ENCODE results near the gene AK8. TPM values are rescaled to one million over a fixed set of nuclear protein-coding genes. Genes with fewer than 3 reads are reported as not detected.

The AK8 gene
- total RNA-seq, 1 experiment from 2014 or later: 2.5 TPM

DNA sequence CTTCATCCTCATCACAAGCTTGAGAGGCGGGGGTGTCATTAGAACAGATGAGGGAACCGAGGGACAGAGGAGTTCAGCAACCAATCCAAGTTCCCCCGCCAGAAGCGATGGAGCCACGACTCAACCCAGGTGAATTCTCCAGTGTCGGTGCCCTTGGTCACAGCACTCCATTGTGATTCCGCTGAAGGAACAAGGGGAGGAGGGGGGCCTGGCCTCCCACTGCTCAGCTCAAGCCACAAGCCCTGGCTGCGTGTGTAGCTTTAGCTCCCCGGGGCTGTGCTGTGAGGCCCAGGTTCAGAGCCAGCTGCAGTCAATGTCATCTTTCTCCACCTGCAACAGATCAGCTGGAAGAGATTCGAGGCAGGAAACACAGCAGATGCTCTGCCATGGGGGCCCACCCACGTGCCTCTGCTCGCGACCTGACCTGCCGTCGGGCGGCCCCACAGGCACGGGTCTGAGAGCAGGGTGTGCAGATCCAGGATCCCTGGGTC, 135.2 kb downstream of the AK8 start:
- no peaks in the 10 kb centered on the region for H3K27me3 ChIP-seq (ENCODE audit: insufficient read depth, low read length)
- H3K4me3 ChIP-seq (replicated peaks in 1 of 2; ENCODE audit: low read depth in 1 of 2, low read length in 2 of 2): no peak overlapping the region
- H3K9me2 ChIP-seq (ENCODE audit: insufficient read depth): no peaks in the 10 kb centered on the region
- ATAC-seq (no peak), DNase-seq (ENCODE audit: low read depth, low spot score) (no peak)
- no peaks in the 10 kb centered on the region for H3K79me2 ChIP-seq (ENCODE audit: insufficient read depth, low read length)
- H3K36me3 ChIP-seq (ENCODE audit: control insufficient read depth in 1 of 2, insufficient read depth in 2 of 2, low read length in 2 of 2): no peaks in the 10 kb centered on the region
- no TSS peak for BruUV-seq (replicated peaks)
- no peaks in the 10 kb centered on the region for H3K4me1 ChIP-seq (ENCODE audit: control insufficient read depth in 1 of 2, insufficient read depth in 2 of 2, low read length in 2 of 2)
- ChIA-PET CTCF (no interaction called here), POLR2A (no interaction called here), RAD21 (ENCODE audit: low non-redundant PET in 1 of 2, low total read pairs in 2 of 2, uncharacterized antibody in 2 of 2, unreplicated experiment in 2 of 2) (no interaction called here)
- H3K4me2 ChIP-seq (ENCODE audit: low read length): no peak overlapping the region
- H3K27ac ChIP-seq (ENCODE audit: low read depth, low read length): no peak overlapping the region
- no peak overlapping the region for H2AFZ ChIP-seq (ENCODE audit: low read depth, low read length, poor library complexity, severe bottlenecking)
- no peaks in the 10 kb centered on the region for H4K20me1 ChIP-seq (ENCODE audit: insufficient read depth)
- intact Hi-C loops (cut with micrococcal nuclease): no loop called here
- H3K9ac ChIP-seq (ENCODE audit: low read length): no peak overlapping the region
- TF ChIP-seq POLR2A (IDR thresholded peaks at IDR 0.05; ENCODE audit: borderline replicate concordance, extremely low read depth, insufficient read depth, insufficient read length) (no peak), FOSL1 (IDR thresholded peaks at IDR 0.05; ENCODE audit: low read depth) (no peak), ELF1 (IDR thresholded peaks at IDR 0.05; ENCODE audit: borderline replicate concordance, low read depth) (no peak), SRF (IDR thresholded peaks at IDR 0.05; ENCODE audit: low read depth) (no peak), YY1 (IDR thresholded peaks at IDR 0.05; ENCODE audit: extremely low read depth, insufficient replicate concordance, low read depth, low read length) (no peak), SP1 (IDR thresholded peaks at IDR 0.05; ENCODE audit: low read depth) (no peak), RAD21 (IDR thresholded peaks at IDR 0.05; ENCODE audit: low read depth) (no peak), EZH2 (IDR thresholded peaks at IDR 0.05) (no peak), CTCF (IDR thresholded peaks at IDR 0.05 in 2 of 3, conservative IDR thresholded peaks at IDR 0.05 in 1 of 3; ENCODE audit: borderline replicate concordance in 1 of 3, insufficient read depth in 1 of 3, low read depth in 2 of 3, low read length in 2 of 3) (no peak), EZH2phosphoT487 (IDR thresholded peaks at IDR 0.05; ENCODE audit: borderline replicate concordance) (no peak), SIN3A (IDR thresholded peaks at IDR 0.05; ENCODE audit: low read depth) (no peak), EGR1 (IDR thresholded peaks at IDR 0.05; ENCODE audit: low read depth) (no peak), CEBPB (IDR thresholded peaks at IDR 0.05; ENCODE audit: low read depth) (no peak), ZFX (IDR thresholded peaks at IDR 0.05) (no peak), ATF3 (IDR thresholded peaks at IDR 0.05) (no peak), CBX3 (IDR thresholded peaks at IDR 0.05; ENCODE audit: low read depth) (no peak), REST (IDR thresholded peaks at IDR 0.05; ENCODE audit: low read depth) (no peak), ZNF274 (IDR thresholded peaks at IDR 0.05; ENCODE audit: low read depth, low read length) (no peak)
- TF ChIP-seq, protein P1, sequence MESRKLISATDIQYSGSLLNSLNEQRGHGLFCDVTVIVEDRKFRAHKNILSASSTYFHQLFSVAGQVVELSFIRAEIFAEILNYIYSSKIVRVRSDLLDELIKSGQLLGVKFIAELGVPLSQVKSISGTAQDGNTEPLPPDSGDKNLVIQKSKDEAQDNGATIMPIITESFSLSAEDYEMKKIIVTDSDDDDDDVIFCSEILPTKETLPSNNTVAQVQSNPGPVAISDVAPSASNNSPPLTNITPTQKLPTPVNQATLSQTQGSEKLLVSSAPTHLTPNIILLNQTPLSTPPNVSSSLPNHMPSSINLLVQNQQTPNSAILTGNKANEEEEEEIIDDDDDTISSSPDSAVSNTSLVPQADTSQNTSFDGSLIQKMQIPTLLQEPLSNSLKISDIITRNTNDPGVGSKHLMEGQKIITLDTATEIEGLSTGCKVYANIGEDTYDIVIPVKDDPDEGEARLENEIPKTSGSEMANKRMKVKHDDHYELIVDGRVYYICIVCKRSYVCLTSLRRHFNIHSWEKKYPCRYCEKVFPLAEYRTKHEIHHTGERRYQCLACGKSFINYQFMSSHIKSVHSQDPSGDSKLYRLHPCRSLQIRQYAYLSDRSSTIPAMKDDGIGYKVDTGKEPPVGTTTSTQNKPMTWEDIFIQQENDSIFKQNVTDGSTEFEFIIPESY (IDR thresholded peaks at IDR 0.05; ENCODE audit: extremely low read depth, insufficient replicate concordance, low read length): no peak
- TF ChIP-seq, protein P2, sequence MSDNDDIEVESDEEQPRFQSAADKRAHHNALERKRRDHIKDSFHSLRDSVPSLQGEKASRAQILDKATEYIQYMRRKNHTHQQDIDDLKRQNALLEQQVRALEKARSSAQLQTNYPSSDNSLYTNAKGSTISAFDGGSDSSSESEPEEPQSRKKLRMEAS (IDR thresholded peaks at IDR 0.05): no peak
- H3K9me3 ChIP-seq (ENCODE audit: control insufficient read depth in 1 of 2, insufficient read depth in 1 of 2, low read depth in 1 of 2, low read length in 2 of 2): no peaks in the 10 kb centered on the region
